ENCODE measurements around the gene CLEC2A.

DNA sequence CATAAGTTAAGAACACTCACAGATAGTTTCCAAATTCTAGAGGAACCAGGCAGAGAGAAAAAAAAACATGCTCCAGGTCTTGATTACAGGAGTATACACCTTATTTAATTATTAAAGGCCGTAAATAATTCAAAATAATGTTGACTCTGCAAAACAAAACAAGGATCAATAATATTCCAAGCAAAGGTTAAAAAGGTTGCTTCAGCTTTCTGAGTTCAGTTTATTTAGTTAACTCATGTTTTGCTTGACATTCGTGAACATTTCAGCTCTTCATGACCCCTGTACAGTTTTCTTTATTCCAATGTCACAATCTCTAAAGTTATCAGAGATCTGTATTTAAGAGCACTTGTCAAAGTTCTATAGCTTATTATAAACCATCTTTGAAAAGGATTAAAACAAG, 31.2 kb downstream of the CLEC2A start:
- TF ChIP-seq CTCF (IDR thresholded peaks at IDR 0.05; ENCODE audit: poor library complexity, severe bottlenecking) (no peak), EZH2 (IDR thresholded peaks at IDR 0.05; ENCODE audit: borderline replicate concordance, insufficient read depth, low read length, poor library complexity, severe bottlenecking) (no peak), REST (IDR thresholded peaks at IDR 0.05; ENCODE audit: borderline replicate concordance) (no peak), POLR2AphosphoS5 (IDR thresholded peaks at IDR 0.05) (no peak), RAD21 (conservative IDR thresholded peaks at IDR 0.05) (no peak), TAF1 (IDR thresholded peaks at IDR 0.05; ENCODE audit: low read depth) (no peak), EP300 (conservative IDR thresholded peaks at IDR 0.05; ENCODE audit: poor library complexity, severe bottlenecking) (no peak), SMC3 (conservative IDR thresholded peaks at IDR 0.05; ENCODE audit: poor library complexity) (no peak), MXI1 (conservative IDR thresholded peaks at IDR 0.05; ENCODE audit: poor library complexity, severe bottlenecking) (no peak)

Measured in neural cell (in vitro differentiated cells).